BLaER1 (cell line): ENCODE measurements around the gene SLC30A1.
"Not testable (repeated sequence)": the region's sequence is repeated elsewhere in the genome, so short reads cannot be mapped to it uniquely, and the experiment has no call there.

Experiments
- H3K27ac ChIP-seq: shearing (Covaris generic); formaldehyde crosslinking; 2 replicates; pipeline ENCODE4 v1.8.1; 2022
- H3K27me3 ChIP-seq: shearing (Covaris generic); formaldehyde crosslinking; 2 replicates; pipeline ENCODE4 v1.8.1; 2022
- H3K36me3 ChIP-seq: shearing (Covaris generic); formaldehyde crosslinking; 2 replicates; pipeline ENCODE4 v1.8.1; 2022
- H3K4me1 ChIP-seq: shearing (Covaris generic); formaldehyde crosslinking; 2 replicates; pipeline ENCODE4 v1.8.1; 2022
- H3K4me2 ChIP-seq: shearing (Covaris generic); formaldehyde crosslinking; 2 replicates; pipeline ENCODE4 v1.8.1; 2022
- H3K4me3 ChIP-seq: shearing (Covaris generic); formaldehyde crosslinking; 2 replicates; pipeline ENCODE4 v1.8.1; 2022
- H3K9ac ChIP-seq: shearing (Covaris generic); formaldehyde crosslinking; 2 replicates; pipeline ENCODE4 v1.8.1; 2022
- H3K9me3 ChIP-seq: shearing (Covaris generic); formaldehyde crosslinking; 2 replicates; pipeline ENCODE4 v1.8.1; 2022
- H4K20me1 ChIP-seq: shearing (Covaris generic); formaldehyde crosslinking; 2 replicates; pipeline ENCODE4 v1.8.1; 2022
- Cebpa-rat ChIP-seq: shearing (Covaris generic); IDR thresholded peaks from 2 replicates; pipeline ENCODE4 v1.8.1; 2022

SLC30A1 gene

GRCh38 chr1:211578640-211579439, at the start of gene SLC30A1:
Gene SLC30A1, minus strand, starts transcription at chr1:211579161. Its CDS starts 549 bp downstream, at chr1:211578612.
- H3K27me3 ChIP-seq: no peaks in the 10 kb centered on the region
- H3K9ac ChIP-seq: peak within 1 kb of the TSS; percentile 85
- H3K27ac ChIP-seq: peak within 1 kb of the TSS; percentile 82
- peaks cover 45% of the 10 kb centered on the region for H3K4me1 ChIP-seq
- H3K9me3 ChIP-seq: no peaks in the 10 kb centered on the region
- H3K36me3 ChIP-seq: peaks cover 11% of the 10 kb centered on the region
- H3K4me2 ChIP-seq: peak within 1 kb of the TSS; percentile 100
- peaks cover 34% of the 10 kb centered on the region for H4K20me1 ChIP-seq
- peak within 1 kb of the TSS; percentile 83 for H3K4me3 ChIP-seq
- no peak for TF ChIP-seq Cebpa-rat

- no peak overlapping the region for H3K27ac ChIP-seq
- H3K36me3 ChIP-seq: no peaks in the 10 kb centered on the region
- TF ChIP-seq Cebpa-rat: no peak
- H4K20me1 ChIP-seq: peaks cover 15% of the 10 kb centered on the region; the same call in 1 of the 2 replicates
- H3K4me3 ChIP-seq: no peak overlapping the region
- no peak overlapping the region for H3K4me2 ChIP-seq
- no peaks in the 10 kb centered on the region for H3K9me3 ChIP-seq
- H3K9ac ChIP-seq: no peak overlapping the region
- peaks cover 38% of the 10 kb centered on the region for H3K27me3 ChIP-seq
- peaks cover 19% of the 10 kb centered on the region for H3K4me1 ChIP-seq
These were observed 49.5 kb upstream of the SLC30A1 start for GRCh38 chr1:211628417-211628816.

- Histone ChIP-seq H3K4me1 (peaks cover 10% of the 10 kb centered on the region), H3K27ac (no peak overlapping the region), H3K36me3 (no peaks in the 10 kb centered on the region), H3K9me3 (no peaks in the 10 kb centered on the region), H3K4me3 (no peak overlapping the region), H3K4me2 (no peak overlapping the region), H4K20me1 (peaks cover 4% of the 10 kb centered on the region; the same call in 1 of the 2 replicates), H3K9ac (no peak overlapping the region), H3K27me3 (peaks cover 27% of the 10 kb centered on the region)
- no peak for TF ChIP-seq Cebpa-rat
These were observed 48.3 kb upstream of the SLC30A1 start for GRCh38 chr1:211627259-211627658.

GRCh38 chr1:211625866-211626265, 46.9 kb upstream of the SLC30A1 start:
- H4K20me1 ChIP-seq, H3K4me1 ChIP-seq, H3K9ac ChIP-seq, H3K4me2 ChIP-seq, H3K9me3 ChIP-seq, H3K27ac ChIP-seq, H3K36me3 ChIP-seq, H3K4me3 ChIP-seq: not testable (repeated sequence)
- H3K27me3 ChIP-seq: peaks cover 13% of the 10 kb centered on the region

- H4K20me1 ChIP-seq: no peaks in the 10 kb centered on the region; the same call in 1 of the 2 replicates
- no peak for TF ChIP-seq Cebpa-rat
- no peaks in the 10 kb centered on the region for H3K9me3 ChIP-seq
- no peak overlapping the region for H3K4me3 ChIP-seq
- peaks cover 4% of the 10 kb centered on the region for H3K27me3 ChIP-seq
- no peak overlapping the region for H3K27ac ChIP-seq
- no peak overlapping the region for H3K4me2 ChIP-seq
- 0 out of 2 replicates have a peak, but pooled peaks cover 6% of the 10 kb centered on the region for H3K4me1 ChIP-seq
- H3K9ac ChIP-seq: no peak overlapping the region
- no peaks in the 10 kb centered on the region for H3K36me3 ChIP-seq
These were observed 46.1 kb upstream of the SLC30A1 start for GRCh38 chr1:211625040-211625439.

GRCh38 chr1:211623515-211623914, 44.6 kb upstream of the SLC30A1 start:
- H3K27me3 ChIP-seq: peaks cover 3% of the 10 kb centered on the region; the same call in 1 of the 2 replicates
- 0 out of 2 replicates have a peak, but pooled peaks cover 6% of the 10 kb centered on the region for H3K4me1 ChIP-seq
- H3K9ac ChIP-seq: no peak overlapping the region
- no peak for TF ChIP-seq Cebpa-rat
- no peak overlapping the region for H3K4me2 ChIP-seq
- H3K9me3 ChIP-seq: no peaks in the 10 kb centered on the region
- no peaks in the 10 kb centered on the region for H3K36me3 ChIP-seq
- H3K4me3 ChIP-seq: no peak overlapping the region
- H4K20me1 ChIP-seq: no peaks in the 10 kb centered on the region
- H3K27ac ChIP-seq: no peak overlapping the region

GRCh38 chr1:211621447-211622198, 42.7 kb upstream of the SLC30A1 start:
- no peak for TF ChIP-seq Cebpa-rat
- Histone ChIP-seq H3K9me3 (no peaks in the 10 kb centered on the region), H3K4me1 (0 out of 2 replicates have a peak, but pooled peaks cover 6% of the 10 kb centered on the region), H3K36me3 (no peaks in the 10 kb centered on the region), H3K4me2 (no peak overlapping the region), H3K9ac (no peak overlapping the region), H4K20me1 (no peaks in the 10 kb centered on the region), H3K27me3 (no peaks in the 10 kb centered on the region), H3K4me3 (no peak overlapping the region), H3K27ac (no peak overlapping the region)

GRCh38 chr1:211620097-211620496, 41.1 kb upstream of the SLC30A1 start:
- Histone ChIP-seq H3K27ac (no peak overlapping the region), H3K4me1 (peaks cover 6% of the 10 kb centered on the region; the same call in 1 of the 2 replicates), H4K20me1 (no peaks in the 10 kb centered on the region), H3K9me3 (no peaks in the 10 kb centered on the region), H3K4me3 (no peak overlapping the region), H3K36me3 (no peaks in the 10 kb centered on the region), H3K4me2 (no peak overlapping the region), H3K27me3 (no peaks in the 10 kb centered on the region), H3K9ac (no peak overlapping the region)
- no peak for TF ChIP-seq Cebpa-rat

- H3K9ac ChIP-seq: no peak overlapping the region
- no peak for TF ChIP-seq Cebpa-rat
These were observed 40.4 kb upstream of the SLC30A1 start for GRCh38 chr1:211619033-211619996.

More at GRCh38 chr1:211619033-211619996, 40.4 kb upstream of the SLC30A1 start:
- no peaks in the 10 kb centered on the region for H3K36me3 ChIP-seq
- H3K4me3 ChIP-seq: no peak overlapping the region
- H3K4me2 ChIP-seq: no peak overlapping the region
- H4K20me1 ChIP-seq: no peaks in the 10 kb centered on the region
- H3K27me3 ChIP-seq: no peaks in the 10 kb centered on the region
- no peak overlapping the region for H3K27ac ChIP-seq
- H3K9me3 ChIP-seq: no peaks in the 10 kb centered on the region
- H3K4me1 ChIP-seq: peaks cover 6% of the 10 kb centered on the region; the same call in 1 of the 2 replicates
